ENCODE data around the gene ANKRD36.
"Not testable (repeated sequence)": the region's sequence is repeated elsewhere in the genome, so short reads cannot be mapped to it uniquely, and the experiment has no call there.

ANKRD36 gene

GRCh38 chr2:97129090-97129489, 16.1 kb downstream of the ANKRD36 start:
- H3K4me3 ChIP-seq (ENCODE audit: low read depth, low read length); H3K27ac ChIP-seq (ENCODE audit: extremely low read depth, low read depth, low read length); H3K36me3 ChIP-seq (ENCODE audit: control insufficient read depth in 2 of 2, insufficient read depth in 1 of 2, low read length in 2 of 2); POLR2A ChIA-PET; H3K4me1 ChIP-seq (ENCODE audit: control insufficient read depth, insufficient read depth, low read length); H3K9me3 ChIP-seq (ENCODE audit: control insufficient read depth, insufficient read depth, low read depth, low read length); CTCF ChIA-PET: not testable (repeated sequence)
- peak; percentile 26; the same call in 1 of the 2 replicates for TF ChIP-seq SCRT2 (tag by site-specific recombination; IDR thresholded peaks at IDR 0.05)

GRCh38 chr2:97144016-97144415, 31.1 kb downstream of the ANKRD36 start:
- H3K27ac ChIP-seq (ENCODE audit: extremely low read depth, low read depth, low read length); H3K4me3 ChIP-seq (ENCODE audit: low read depth, low read length); H3K4me1 ChIP-seq (ENCODE audit: control insufficient read depth, insufficient read depth, low read length); CTCF ChIA-PET; POLR2A ChIA-PET; H3K9me3 ChIP-seq (ENCODE audit: control insufficient read depth, insufficient read depth, low read depth, low read length): not testable (repeated sequence)
- peaks cover 3 to 20% of the 10 kb centered on the region in 2 experiments; a peak in 2 of 3 replicates for H3K36me3 ChIP-seq (ENCODE audit: control insufficient read depth in 2 of 2, insufficient read depth in 1 of 2, low read length in 2 of 2)

- CTCF ChIA-PET; H3K36me3 ChIP-seq (ENCODE audit: control insufficient read depth in 2 of 2, insufficient read depth in 1 of 2, low read length in 2 of 2); H3K27ac ChIP-seq (ENCODE audit: extremely low read depth, low read depth, low read length); POLR2A ChIA-PET; H3K4me3 ChIP-seq (ENCODE audit: low read depth, low read length); H3K9me3 ChIP-seq (ENCODE audit: control insufficient read depth, insufficient read depth, low read depth, low read length); H3K4me1 ChIP-seq (ENCODE audit: control insufficient read depth, insufficient read depth, low read length): not testable (repeated sequence)
Observed at GRCh38 chr2:97166548-97166947, 53.6 kb downstream of the ANKRD36 start.

- CTCF ChIA-PET; H3K36me3 ChIP-seq (ENCODE audit: control insufficient read depth in 2 of 2, insufficient read depth in 1 of 2, low read length in 2 of 2); H3K9me3 ChIP-seq (ENCODE audit: control insufficient read depth, insufficient read depth, low read depth, low read length); H3K4me1 ChIP-seq (ENCODE audit: control insufficient read depth, insufficient read depth, low read length); H3K27ac ChIP-seq (ENCODE audit: extremely low read depth, low read depth, low read length); POLR2A ChIA-PET; H3K4me3 ChIP-seq (ENCODE audit: low read depth, low read length): not testable (repeated sequence)
Observed at GRCh38 chr2:97167938-97168337, 55.0 kb downstream of the ANKRD36 start.

DNA sequence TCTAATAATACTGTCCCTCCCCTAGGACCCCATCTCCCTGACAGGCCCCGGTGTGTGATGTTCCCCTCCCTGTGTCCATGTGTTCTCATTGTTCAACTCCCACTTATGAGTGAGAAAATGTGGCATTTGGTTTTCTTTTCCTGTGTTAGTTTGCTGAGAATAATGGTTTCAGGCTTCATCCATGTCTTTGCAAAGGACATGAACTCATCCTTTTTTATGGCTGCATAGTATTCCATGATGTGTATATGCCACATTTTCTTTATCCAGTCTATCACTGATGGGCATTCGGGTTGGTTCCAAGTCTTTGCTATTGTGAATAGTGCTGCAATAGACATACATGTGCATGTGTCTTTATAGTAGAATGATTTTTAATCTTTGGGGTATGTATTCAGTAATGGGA, 55.6 kb downstream of the ANKRD36 start:
- H3K9me3 ChIP-seq (ENCODE audit: control insufficient read depth, insufficient read depth, low read depth, low read length); CTCF ChIA-PET; H3K27ac ChIP-seq (ENCODE audit: extremely low read depth, low read depth, low read length); H3K4me1 ChIP-seq (ENCODE audit: control insufficient read depth, insufficient read depth, low read length); POLR2A ChIA-PET; H3K36me3 ChIP-seq (ENCODE audit: control insufficient read depth in 2 of 2, insufficient read depth in 1 of 2, low read length in 2 of 2); H3K4me3 ChIP-seq (ENCODE audit: low read depth, low read length): not testable (repeated sequence)
- TF ChIP-seq ZNF146 (tag by site-specific recombination; IDR thresholded peaks at IDR 0.05) = peak; percentile 64

DNA sequence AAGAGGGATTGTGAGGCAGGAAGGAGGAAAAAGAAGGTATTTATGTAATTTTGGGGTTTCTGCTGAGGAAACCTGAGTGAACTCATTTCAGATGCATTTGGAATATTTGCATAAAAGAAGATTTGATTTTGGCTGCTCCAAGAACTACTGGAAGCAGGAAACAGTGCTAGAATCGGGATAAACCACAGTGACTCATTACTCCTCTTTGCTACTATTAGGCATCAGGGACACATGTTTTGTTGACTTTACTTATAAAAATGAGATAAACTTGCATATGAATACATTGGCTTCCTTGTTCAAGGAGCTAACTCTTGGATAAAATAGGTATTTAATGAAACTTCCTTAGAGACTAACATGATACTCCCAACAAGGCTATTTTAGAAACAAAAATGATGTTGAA, 67.4 kb downstream of the ANKRD36 start:
- CTCF ChIA-PET; H3K4me3 ChIP-seq (ENCODE audit: low read depth, low read length); POLR2A ChIA-PET; H3K36me3 ChIP-seq (ENCODE audit: control insufficient read depth in 2 of 2, insufficient read depth in 1 of 2, low read length in 2 of 2); H3K4me1 ChIP-seq (ENCODE audit: control insufficient read depth, insufficient read depth, low read length); H3K27ac ChIP-seq (ENCODE audit: extremely low read depth, low read depth, low read length); H3K9me3 ChIP-seq (ENCODE audit: control insufficient read depth, insufficient read depth, low read depth, low read length): not testable (repeated sequence)

DNA sequence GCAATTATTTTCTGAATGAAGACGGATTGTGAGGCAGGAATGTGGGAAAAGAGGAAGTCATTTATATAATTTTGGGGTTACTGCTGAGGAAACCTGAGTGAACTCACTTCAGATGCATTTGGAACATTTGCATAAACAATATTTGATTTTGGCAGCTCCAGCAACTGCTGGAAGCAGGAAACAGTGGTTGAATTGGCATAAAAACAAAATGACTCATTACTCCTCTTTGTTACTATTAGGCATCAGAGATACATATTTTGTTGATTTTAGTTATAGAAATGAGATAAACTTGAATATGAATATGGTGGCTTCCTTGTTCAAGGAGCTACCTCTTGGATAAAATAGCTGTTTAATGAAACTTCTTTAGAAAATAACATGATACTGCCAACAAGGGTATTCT, 82.4 kb downstream of the ANKRD36 start:
- POLR2A ChIA-PET; CTCF ChIA-PET; H3K4me1 ChIP-seq (ENCODE audit: control insufficient read depth, insufficient read depth, low read length); H3K27ac ChIP-seq (ENCODE audit: extremely low read depth, low read depth, low read length); H3K9me3 ChIP-seq (ENCODE audit: control insufficient read depth, insufficient read depth, low read depth, low read length); H3K4me3 ChIP-seq (ENCODE audit: low read depth, low read length): not testable (repeated sequence)
- H3K36me3 ChIP-seq (ENCODE audit: control insufficient read depth in 2 of 2, insufficient read depth in 1 of 2, low read length in 2 of 2) = peaks cover 0 to 75% of the 10 kb centered on the region in 2 experiments; a peak in 1 of 3 replicates

DNA sequence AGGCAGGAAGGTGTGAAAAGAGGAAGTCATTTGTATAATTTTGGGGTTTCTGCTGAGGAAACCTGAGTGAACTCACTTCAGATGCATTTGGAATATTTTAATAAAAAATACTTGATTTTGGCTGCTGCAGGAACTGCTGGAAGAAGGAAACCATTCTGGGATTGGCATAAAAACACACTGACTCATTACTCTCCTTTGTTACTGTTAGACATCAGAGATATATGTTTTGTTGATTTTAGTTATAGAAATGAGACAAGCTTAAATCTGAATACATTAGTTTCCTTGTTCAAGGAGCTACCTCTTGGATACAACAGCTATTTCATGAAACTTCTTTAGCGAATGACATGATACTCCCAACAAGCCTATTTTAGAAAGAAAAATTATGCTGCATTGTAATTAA, 84.3 kb downstream of the ANKRD36 start:
- H3K9me3 ChIP-seq (ENCODE audit: control insufficient read depth, insufficient read depth, low read depth, low read length); POLR2A ChIA-PET; H3K4me1 ChIP-seq (ENCODE audit: control insufficient read depth, insufficient read depth, low read length); H3K4me3 ChIP-seq (ENCODE audit: low read depth, low read length); H3K27ac ChIP-seq (ENCODE audit: extremely low read depth, low read depth, low read length): not testable (repeated sequence)
- H3K36me3 ChIP-seq (ENCODE audit: control insufficient read depth in 2 of 2, insufficient read depth in 1 of 2, low read length in 2 of 2) = peaks cover 0 to 74% of the 10 kb centered on the region in 2 experiments; a peak in 1 of 3 replicates
- CTCF ChIA-PET = interaction anchor here (0.6 to 0.7 kb wide), 2 partner anchors 393 to 1278 kb away, joined by 3 read pairs; no protein-coding TSS in a partner anchor

DNA sequence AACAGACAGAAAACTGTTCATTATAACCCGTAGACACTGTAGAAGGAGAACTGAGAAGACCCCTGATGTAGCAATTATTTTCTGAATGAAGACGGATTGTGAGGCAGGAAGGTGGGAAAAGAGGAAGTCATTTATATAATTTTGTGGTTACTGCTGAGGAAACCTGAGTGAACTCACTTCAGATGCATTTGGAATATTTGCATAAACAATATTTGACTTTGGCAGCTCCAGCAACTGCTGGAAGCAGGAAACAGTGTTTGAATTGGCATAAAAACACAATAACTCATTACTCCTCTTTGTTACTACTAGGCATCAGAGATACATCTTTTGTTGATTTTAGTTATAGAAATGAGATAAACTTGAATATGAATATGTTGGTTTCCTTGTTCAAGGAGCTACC, 87.9 kb downstream of the ANKRD36 start:
- H3K27ac ChIP-seq (ENCODE audit: extremely low read depth, low read depth, low read length); H3K9me3 ChIP-seq (ENCODE audit: control insufficient read depth, insufficient read depth, low read depth, low read length); H3K4me1 ChIP-seq (ENCODE audit: control insufficient read depth, insufficient read depth, low read length); CTCF ChIA-PET; POLR2A ChIA-PET; H3K4me3 ChIP-seq (ENCODE audit: low read depth, low read length): not testable (repeated sequence)
- peaks cover 0 to 69% of the 10 kb centered on the region in 2 experiments; a peak in 1 of 3 replicates for H3K36me3 ChIP-seq (ENCODE audit: control insufficient read depth in 2 of 2, insufficient read depth in 1 of 2, low read length in 2 of 2)

- CTCF ChIA-PET, POLR2A ChIA-PET: not testable (repeated sequence)
Observed at GRCh38 chr2:97202643-97203250, 89.8 kb downstream of the ANKRD36 start.

More at GRCh38 chr2:97202643-97203250, 89.8 kb downstream of the ANKRD36 start:
- H3K4me1 ChIP-seq (ENCODE audit: control insufficient read depth, insufficient read depth, low read length); H3K27ac ChIP-seq (ENCODE audit: extremely low read depth, low read depth, low read length); H3K9me3 ChIP-seq (ENCODE audit: control insufficient read depth, insufficient read depth, low read depth, low read length); H3K4me3 ChIP-seq (ENCODE audit: low read depth, low read length): not testable (repeated sequence)
- H3K36me3 ChIP-seq (ENCODE audit: control insufficient read depth in 2 of 2, insufficient read depth in 1 of 2, low read length in 2 of 2) = peaks cover 0 to 52% of the 10 kb centered on the region in 2 experiments; a peak in 1 of 3 replicates

All from HEK293 (cell line).